SH-SY5Y (cell line): ENCODE results near the gene ATG12.

Experiments used
- GATA2 ChIP-seq: IDR thresholded peaks from 2 replicates; pipeline ENCODE4 v1.6.1; 2011; ENCODE audit warnings: mild to moderate bottlenecking, low read depth, low read length
- GATA3 ChIP-seq: IDR thresholded peaks from 2 replicates; pipeline ENCODE4 v1.6.1; 2011; ENCODE audit warnings: low read depth, mild to moderate bottlenecking, low read length, moderate library complexity

DNA sequence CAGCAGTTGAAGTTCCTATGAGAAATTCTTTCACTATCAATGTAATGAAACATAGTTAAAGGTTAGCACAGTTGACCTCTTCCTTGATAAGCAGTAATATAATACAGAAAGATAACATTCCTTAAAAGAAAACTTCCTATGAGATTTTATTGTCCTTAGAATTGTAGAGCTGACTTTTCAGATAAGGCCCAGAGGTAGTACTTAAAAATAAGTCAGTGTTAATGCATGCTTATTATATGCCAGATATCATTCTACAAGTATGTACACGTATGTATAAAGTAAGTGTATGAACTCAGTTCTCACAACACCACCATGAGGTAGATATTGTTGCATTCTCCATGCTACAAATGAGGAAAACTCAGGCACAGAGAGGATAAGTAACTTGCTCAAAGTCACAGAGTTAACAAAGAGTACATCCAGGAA lies 15.7 kb upstream of the ATG12 start:
- TF ChIP-seq GATA2 = no peak
- no peak for TF ChIP-seq GATA3
